Measurements from ENCODE around the gene ZC3HAV1. TPM values are rescaled to one million over a fixed set of nuclear protein-coding genes. Genes with fewer than 3 reads are reported as not detected.

Gene ZC3HAV1
- polyA plus RNA-seq, 1 of the 3 experiments (the other 2 are of a cell fraction), result 11.2 TPM

DNA sequence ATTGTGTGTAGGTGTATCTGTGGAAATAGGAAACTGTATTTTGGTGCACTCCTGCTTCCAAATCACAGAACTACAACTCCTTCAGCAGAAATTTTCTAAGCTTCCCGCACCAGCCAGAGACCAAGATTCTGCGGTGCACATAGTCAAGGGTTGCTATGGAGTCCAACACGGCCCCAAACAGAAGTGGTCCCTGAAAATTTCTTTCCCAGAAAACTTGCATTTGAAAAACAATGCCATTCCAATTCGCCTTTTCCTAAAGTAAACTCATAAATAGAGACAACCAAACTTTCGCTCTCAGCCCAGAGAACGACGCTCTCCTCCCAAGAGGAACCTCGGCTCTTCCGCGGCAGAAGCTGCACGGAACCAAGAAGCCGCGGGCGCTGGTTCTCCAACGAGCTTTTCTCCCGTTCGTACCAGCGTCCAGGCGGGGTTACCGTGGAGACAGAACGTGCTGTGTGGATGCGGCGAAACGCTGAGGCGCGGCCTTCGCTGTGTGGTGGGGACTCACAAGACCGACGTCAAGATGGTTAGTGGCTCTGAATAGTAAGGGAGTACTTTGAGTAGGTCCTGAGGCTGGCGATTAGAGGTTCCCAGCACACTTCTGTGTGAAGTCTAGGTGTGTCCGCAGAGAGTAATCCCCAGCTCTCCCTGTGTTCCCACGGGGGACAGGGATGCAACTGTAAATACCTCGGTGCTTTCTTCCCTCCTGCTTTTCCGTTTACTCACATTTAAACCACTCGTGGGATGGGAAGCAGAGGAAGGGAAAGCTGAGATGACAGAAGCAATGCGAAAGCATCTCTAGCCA, 24.0 kb upstream of the ZC3HAV1 start (continued):
- TF ChIP-seq FOSL2 (IDR thresholded peaks at IDR 0.05; ENCODE audit: borderline replicate concordance, low read depth), result no peak
- peak; percentile 24; the same call in 1 of the 2 replicates for TF ChIP-seq RAD21 (IDR thresholded peaks at IDR 0.05; ENCODE audit: low read length)
- no peak for TF ChIP-seq EZH2phosphoT487 (IDR thresholded peaks at IDR 0.05; ENCODE audit: borderline replicate concordance, low read depth)
- TF ChIP-seq USF1 (IDR thresholded peaks at IDR 0.05; ENCODE audit: borderline replicate concordance, low read depth), result peak; percentile 44; the same call in 1 of the 2 replicates
- TF ChIP-seq NFIC (IDR thresholded peaks at IDR 0.05; ENCODE audit: borderline replicate concordance), result peak; percentile 26; the same call in 1 of the 2 replicates
- peak; percentile 82 for TF ChIP-seq ELF1 (IDR thresholded peaks at IDR 0.05)
- TF ChIP-seq TCF12 (IDR thresholded peaks at IDR 0.05), result peak; percentile 47
- TF ChIP-seq RXRA (IDR thresholded peaks at IDR 0.05; ENCODE audit: borderline replicate concordance, low read depth), result no peak; the same call in 1 of the 2 replicates
- 0 out of 2 replicates have a peak, but pooled peaks have one; percentile 62 for TF ChIP-seq FOXJ3 (CRISPR knock-in tag; IDR thresholded peaks at IDR 0.05)

DNA sequence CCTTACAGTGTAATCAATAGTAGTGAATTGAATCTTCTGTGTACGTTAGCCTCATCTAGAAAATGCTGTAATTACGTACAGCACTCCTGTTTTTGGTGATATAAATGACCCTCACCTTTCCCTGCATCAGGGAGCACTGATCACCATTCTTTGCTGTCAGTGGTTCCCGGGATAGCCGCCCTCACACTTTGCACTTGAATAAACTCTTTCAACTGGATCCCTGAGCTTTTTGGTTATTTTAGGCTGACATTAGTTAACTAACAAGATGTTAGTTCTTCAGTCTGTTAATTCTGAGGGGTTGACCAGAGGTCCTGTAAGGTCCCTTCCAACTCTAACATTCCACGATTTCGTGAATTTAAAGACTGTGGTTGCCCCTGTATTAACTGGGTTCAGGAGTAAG, 23.4 kb upstream of the ZC3HAV1 start:
- H3K36me3 ChIP-seq (replicated peaks in 1 of 2; ENCODE audit: control insufficient read depth in 1 of 2, insufficient read depth in 2 of 2, low read length in 1 of 2), result peaks cover 3 to 6% of the 10 kb centered on the region in 2 experiments
- 63% methylated on average over 6 of the region's 6 CpGs for WGBS (ENCODE audit: low lambda C conversion rate)
- H3K9me2 ChIP-seq, result no peaks in the 10 kb centered on the region
- peaks cover 7% of the 10 kb centered on the region for H3F3A ChIP-seq (replicated peaks; ENCODE audit: insufficient read depth)
- H3K27ac ChIP-seq (ENCODE audit: low read depth in 2 of 2, low read length in 1 of 2), result peak overlapping the region; percentile 65 to 87; a peak in 2 of 4 replicates
- ChIA-PET POLR2A (interaction anchor here (0.5 to 2.0 kb wide), 11 partner anchors 10 to 441 kb away, joined by 3 to 13 read pairs (median 5); partner anchors contain the start of genes LUC7L2, UBN2 and ZC3HAV1), CTCF (interaction anchor here (1.0 to 2.3 kb wide), 4 partner anchors 32 to 207 kb away, joined by 3 to 7 read pairs (median 4); no protein-coding TSS in a partner anchor)
- no peaks in the 10 kb centered on the region for H4K20me1 ChIP-seq (ENCODE audit: insufficient read depth)
- no peak for DNase-seq
- H2AFZ ChIP-seq (ENCODE audit: low read depth), result peak overlapping the region; percentile 96
- peak overlapping the region; percentile 76 to 94 for H3K4me3 ChIP-seq (ENCODE audit: low read depth in 2 of 2, low read length in 1 of 2)
- H3K4me1 ChIP-seq (ENCODE audit: control insufficient read depth in 1 of 2, insufficient read depth in 2 of 2, low read depth in 1 of 2, low read length in 1 of 2), result peaks cover 0 to 7% of the 10 kb centered on the region in 2 experiments; a peak in 2 of 4 replicates
- no peak for TF ChIP-seq USF1 (IDR thresholded peaks at IDR 0.05; ENCODE audit: borderline replicate concordance, low read depth)
- TF ChIP-seq ZBTB33 (IDR thresholded peaks at IDR 0.05; ENCODE audit: borderline replicate concordance, low read depth), result no peak
- TF ChIP-seq FOXM1 (IDR thresholded peaks at IDR 0.05; ENCODE audit: low read depth), result no peak
- no peak for TF ChIP-seq USF2 (IDR thresholded peaks at IDR 0.05; ENCODE audit: borderline replicate concordance, low read depth, low read length)
- no peak for TF ChIP-seq PBX3 (IDR thresholded peaks at IDR 0.05)
- no peak for TF ChIP-seq IRF3 (IDR thresholded peaks at IDR 0.05; ENCODE audit: low read depth, low read length)
- TF ChIP-seq GATA2 (CRISPR knock-in tag; IDR thresholded peaks at IDR 0.05), result no peak
- H3K79me2 ChIP-seq (ENCODE audit: insufficient read depth), result peaks cover 7% of the 10 kb centered on the region; the same call in 1 of the 2 replicates
- peaks cover 8% of the 10 kb centered on the region for H3K27me3 ChIP-seq (ENCODE audit: insufficient read depth)
- H3K4me2 ChIP-seq, result peak overlapping the region; percentile 79
- no peaks in the 10 kb centered on the region for H3K9me3 ChIP-seq
- H3K9ac ChIP-seq, result peak overlapping the region; percentile 71

Measured in SK-N-SH (cell line).